SKM-1 (cell line): Measurements from ENCODE around the gene MTFR1L.
"Not testable (repeated sequence)": the region's sequence is repeated elsewhere in the genome, so short reads cannot be mapped to it uniquely, and the experiment has no call there.

Experiments used
- DNase-seq: peaks from one replicate; lab custom pipeline; 2025; ENCODE audit not compliant: unreplicated experiment; lab: John Stamatoyannopoulos, UW

Gene MTFR1L

GRCh38 chr1:25821630-25822091 lies 1.9 kb downstream of the MTFR1L start:
- no peak for DNase-seq

- DNase-seq: no peak
These were observed 5.9 kb downstream of the MTFR1L start for GRCh38 chr1:25825605-25826004.

- DNase-seq: no peak
These were observed 6.8 kb downstream of the MTFR1L start for GRCh38 chr1:25826571-25826970.

- DNase-seq: no peak
These were observed 8.7 kb downstream of the MTFR1L start for GRCh38 chr1:25828491-25828890.

GRCh38 chr1:25829046-25829445 lies 9.3 kb downstream of the MTFR1L start:
- no peak for DNase-seq

GRCh38 chr1:25831569-25832196 lies 11.9 kb downstream of the MTFR1L start:
- peak; percentile 20 for DNase-seq

GRCh38 chr1:25832336-25833037 lies 12.7 kb downstream of the MTFR1L start:
- no peak for DNase-seq

- no peak for DNase-seq
These were observed 13.4 kb downstream of the MTFR1L start for GRCh38 chr1:25833158-25833557.

GRCh38 chr1:25834894-25835293 lies 15.1 kb downstream of the MTFR1L start:
- no peak for DNase-seq

GRCh38 chr1:25836695-25837094 lies 16.9 kb downstream of the MTFR1L start:
- DNase-seq: no peak

- DNase-seq: no peak
These were observed 17.6 kb downstream of the MTFR1L start for GRCh38 chr1:25837262-25837875.

GRCh38 chr1:25839808-25840207 lies 20.1 kb downstream of the MTFR1L start:
- DNase-seq: not testable (repeated sequence)

- DNase-seq: no peak
These were observed 23.7 kb downstream of the MTFR1L start for GRCh38 chr1:25843483-25843882.

- no peak for DNase-seq
These were observed 25.0 kb downstream of the MTFR1L start for GRCh38 chr1:25844536-25845337.

- no peak for DNase-seq
These were observed 25.9 kb downstream of the MTFR1L start for GRCh38 chr1:25845664-25846063.

GRCh38 chr1:25847929-25848328 lies 28.2 kb downstream of the MTFR1L start:
- no peak for DNase-seq

GRCh38 chr1:25848531-25848930 lies 28.8 kb downstream of the MTFR1L start:
- DNase-seq: no peak

GRCh38 chr1:25854554-25854953 lies 34.8 kb downstream of the MTFR1L start:
- DNase-seq: no peak

- DNase-seq: no peak
These were observed 37.1 kb downstream of the MTFR1L start for GRCh38 chr1:25856856-25857255.

- peak; percentile 35 for DNase-seq
These were observed 38.7 kb downstream of the MTFR1L start for GRCh38 chr1:25858494-25858893.
